ENCODE measurements around the gene MAGEB18.

Gene MAGEB18

DNA sequence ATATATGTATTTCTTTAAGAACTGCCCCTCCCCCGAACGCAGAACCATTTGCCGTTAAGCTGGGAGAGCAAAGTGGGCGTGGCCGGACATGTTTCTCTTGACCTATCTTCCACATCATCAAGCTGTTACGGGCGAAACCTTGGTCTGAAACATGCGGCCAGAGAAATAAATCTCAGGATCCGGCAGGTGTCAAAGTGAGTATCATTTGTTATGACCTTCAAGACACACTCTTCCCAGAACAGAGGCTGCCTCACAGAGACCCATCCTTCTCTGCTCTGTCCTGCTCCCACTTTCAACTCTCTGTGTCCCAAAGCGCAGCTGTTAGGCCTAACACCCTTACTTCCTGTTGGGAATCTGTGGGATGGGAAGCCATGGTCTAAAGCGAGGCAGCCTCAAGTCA is at the start of gene MAGEB18:
TSS of gene MAGEB18 (plus strand) at position 70 of the 400 bp plus-strand sequence. CDS start 643 bp downstream, outside the sequence.
- FAIRE-seq: no peak
- DNase-seq (ENCODE audit: insufficient read length, low spot score): no peak

DNA sequence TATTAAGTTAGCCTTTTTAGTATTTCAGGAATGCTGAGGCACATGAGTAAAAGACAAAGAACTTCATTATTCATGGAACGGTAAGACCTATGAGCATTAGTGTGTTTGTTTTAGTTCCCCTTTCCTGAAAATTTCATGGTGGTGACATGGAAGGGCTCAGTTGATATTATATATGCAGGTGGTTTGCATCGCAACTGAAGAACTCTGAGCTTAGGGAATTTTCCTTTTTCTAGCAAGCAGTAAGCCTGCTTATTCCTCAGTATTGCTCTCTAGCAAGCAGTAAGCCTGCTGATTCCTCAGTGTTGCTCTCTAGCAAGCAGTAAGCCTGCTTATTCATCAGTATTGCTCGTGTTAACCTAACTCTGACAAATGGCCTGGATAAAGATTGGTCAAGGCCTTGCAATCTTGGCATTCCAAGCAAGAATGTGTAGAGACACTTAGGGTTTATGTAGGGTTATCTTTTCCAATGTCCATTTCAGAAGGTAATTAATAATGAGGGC is 37.7 kb upstream of the MAGEB18 start:
- no peak for FAIRE-seq
- no peak for DNase-seq (ENCODE audit: insufficient read length, low spot score)

GRCh38 chrX:26109142-26109541 is 29.0 kb upstream of the MAGEB18 start:
- FAIRE-seq: no peak
- DNase-seq (ENCODE audit: insufficient read length, low spot score): no peak

GRCh38 chrX:26146024-26146423 is 7.9 kb downstream of the MAGEB18 start:
- FAIRE-seq (no peak), DNase-seq (ENCODE audit: insufficient read length, low spot score) (no peak)

DNA sequence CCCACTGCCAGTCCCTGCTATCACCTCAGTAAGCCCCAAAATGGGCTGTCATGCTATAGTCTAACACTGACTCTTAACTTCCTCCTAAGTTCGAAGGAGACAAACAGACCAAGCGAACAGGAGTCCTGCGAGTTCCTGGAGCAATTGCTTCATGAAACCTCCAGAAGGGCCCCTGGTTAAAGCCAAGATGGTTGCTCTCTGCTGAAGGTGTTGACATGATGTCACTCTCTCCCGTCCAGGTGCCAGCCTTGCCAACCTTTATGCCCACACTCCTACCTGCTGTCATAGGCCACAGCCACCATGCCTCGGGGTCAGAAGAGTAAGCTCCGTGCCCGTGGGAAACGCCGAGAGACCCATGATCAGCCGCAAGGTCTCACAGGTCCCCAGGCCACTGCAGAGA is 22.2 kb downstream of the MAGEB18 start, which contains the start of gene MAGEB6B:
TSS of gene MAGEB6B (plus strand) at position 301 of the 400 bp plus-strand sequence. CDS start at position 301, 0 bp downstream.
- DNase-seq (ENCODE audit: insufficient read length, low spot score) (no peak), FAIRE-seq (no peak)
